Upper lobe of left lung (tissue), 4 donors: ENCODE measurements around the gene FARSB.

ENCODE experiments used
- CTCF ChIP-seq, 6 experiments: fragments of 450-650 bp in 4 of 6; fragments of 200-600 bp in 2 of 6; sonication (generic) in 2 of 6; IDR thresholded peaks; one replicate each; pipeline ENCODE4 v1.5.1; 2016 to 2019; ENCODE audit warnings: antibody characterized with exemption in 6 of 6
- EP300 ChIP-seq, 4 donors: sonication (generic); formaldehyde crosslinking; IDR thresholded peaks; one replicate each; pipeline ENCODE4 v1.5.1; 2017; ENCODE audit warnings: antibody characterized with exemption in 4 of 4, control low read depth in 2 of 4
- POLR2A ChIP-seq, 4 donors: fragments of 450-650 bp; IDR thresholded peaks; one replicate each; pipeline ENCODE4 v1.5.1; 2016 to 2017; ENCODE audit warnings: antibody characterized with exemption in 4 of 4, mild to moderate bottlenecking in 2 of 4

GRCh38 chr2:222577341-222577740 is 78.6 kb downstream of the FARSB start:
- no peak for TF ChIP-seq CTCF (IDR thresholded peaks at IDR 0.05)
- no peak for TF ChIP-seq EP300 (IDR thresholded peaks at IDR 0.05)
- no peak for TF ChIP-seq POLR2A (IDR thresholded peaks at IDR 0.05)
